HG02973 (cell line): Measurements from ENCODE around the gene DDX17.

ENCODE experiments used
- ATAC-seq: cut with Tn5 transposase; IDR thresholded peaks from one replicate; pipeline ENCODE4 v1.9.1; 2021; ENCODE audit warnings: moderate library complexity; ENCODE audit not compliant: unreplicated experiment

DDX17 gene

GRCh38 chr22:38451404-38451803, 54.7 kb downstream of the DDX17 start:
- ATAC-seq: no peak

- no peak for ATAC-seq
Measured at GRCh38 chr22:38450234-38450797, 55.8 kb downstream of the DDX17 start.

- ATAC-seq: no peak
Measured at GRCh38 chr22:38449776-38450175, 56.3 kb downstream of the DDX17 start.

- ATAC-seq: no peak
Measured at GRCh38 chr22:38448945-38449745, 57.0 kb downstream of the DDX17 start.

GRCh38 chr22:38446018-38446601, 60.0 kb downstream of the DDX17 start:
- no peak for ATAC-seq

GRCh38 chr22:38444783-38445182, 61.3 kb downstream of the DDX17 start:
- no peak for ATAC-seq

- no peak for ATAC-seq
Measured at GRCh38 chr22:38443628-38444521, 62.2 kb downstream of the DDX17 start.

GRCh38 chr22:38442967-38443627, 63.0 kb downstream of the DDX17 start:
- no peak for ATAC-seq

- no peak for ATAC-seq
Measured at GRCh38 chr22:38441620-38442287, 64.4 kb downstream of the DDX17 start.

GRCh38 chr22:38440747-38441350, 65.3 kb downstream of the DDX17 start:
- ATAC-seq: no peak

- ATAC-seq: no peak
Measured at GRCh38 chr22:38437416-38437815, 68.7 kb downstream of the DDX17 start.

GRCh38 chr22:38436629-38437395, 69.3 kb downstream of the DDX17 start:
- no peak for ATAC-seq

GRCh38 chr22:38435965-38436364, 70.1 kb downstream of the DDX17 start:
- ATAC-seq: no peak

- ATAC-seq: no peak
Measured at GRCh38 chr22:38435010-38435409, 71.1 kb downstream of the DDX17 start.

- no peak for ATAC-seq
Measured at GRCh38 chr22:38433871-38434270, 72.2 kb downstream of the DDX17 start.
